Suppressor macrophage treated with lipopolysaccharide for 1 hour (primary cell): ENCODE data around the gene TLN1.

Source experiments
- DNase-seq, 3 donors: peaks; one replicate each; pipeline ENCODE4 v3.0.0-alpha.2; 2020 to 2022

TLN1 gene

DNA sequence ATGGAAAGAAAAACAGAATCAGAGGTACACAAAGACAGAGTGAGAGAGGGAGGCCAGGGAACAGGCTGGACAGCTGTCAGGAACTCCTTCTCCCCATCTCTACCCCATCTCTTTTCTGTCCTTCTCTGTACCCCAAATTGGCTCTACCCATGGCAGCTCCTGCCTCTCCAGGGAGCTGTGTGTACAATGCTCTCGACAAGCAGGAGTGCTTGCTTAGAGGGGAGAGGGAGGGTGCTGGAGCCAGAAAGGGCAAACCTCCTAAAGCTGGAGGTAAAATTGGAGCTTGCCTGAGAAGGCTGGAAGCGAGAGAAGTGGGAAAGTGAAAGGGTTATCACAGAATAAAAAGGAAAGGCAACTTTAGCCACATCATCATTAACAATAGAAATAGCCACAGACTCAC lies 48.7 kb downstream of the TLN1 start:
- DNase-seq, result no peak

DNA sequence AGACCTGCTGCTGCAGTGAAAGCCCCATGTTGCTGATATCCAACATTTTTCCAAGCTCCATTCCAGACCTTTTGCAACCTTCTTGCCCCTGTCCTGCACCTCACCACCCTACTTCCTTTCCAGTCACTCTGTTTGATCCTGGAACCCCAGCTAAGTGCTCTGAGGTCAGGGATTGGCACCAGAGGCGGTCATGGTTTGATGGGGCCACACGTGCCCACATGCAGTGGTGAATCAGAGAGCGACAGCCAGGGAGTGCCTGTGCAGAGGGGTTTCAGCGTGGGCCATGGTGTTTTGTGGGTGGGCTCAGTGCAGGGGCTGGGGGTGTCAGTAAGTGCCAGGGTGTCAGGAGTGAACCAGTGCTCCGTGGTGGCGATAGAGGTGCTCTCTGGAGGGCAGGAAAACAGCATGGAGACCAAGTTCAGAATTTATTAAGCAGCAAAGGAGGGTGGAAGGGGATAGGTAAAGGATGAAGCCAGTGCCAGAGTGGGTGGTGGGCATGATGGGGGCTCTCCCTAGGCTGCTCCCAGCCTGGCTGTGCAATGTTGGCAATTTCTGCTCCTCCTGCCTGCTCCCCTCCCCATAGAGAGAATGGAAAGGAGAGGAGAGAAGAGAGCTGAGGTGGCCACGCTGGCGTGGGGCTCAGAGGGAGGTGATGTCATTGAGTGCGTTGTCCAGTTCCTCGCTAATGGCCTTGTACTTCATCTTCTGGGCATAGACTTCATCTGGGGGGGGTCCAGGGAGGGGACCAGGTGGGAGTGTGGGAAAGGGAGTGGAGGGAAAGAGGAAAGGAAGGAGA lies 49.3 kb downstream of the TLN1 start:
- DNase-seq, result no peak

DNA sequence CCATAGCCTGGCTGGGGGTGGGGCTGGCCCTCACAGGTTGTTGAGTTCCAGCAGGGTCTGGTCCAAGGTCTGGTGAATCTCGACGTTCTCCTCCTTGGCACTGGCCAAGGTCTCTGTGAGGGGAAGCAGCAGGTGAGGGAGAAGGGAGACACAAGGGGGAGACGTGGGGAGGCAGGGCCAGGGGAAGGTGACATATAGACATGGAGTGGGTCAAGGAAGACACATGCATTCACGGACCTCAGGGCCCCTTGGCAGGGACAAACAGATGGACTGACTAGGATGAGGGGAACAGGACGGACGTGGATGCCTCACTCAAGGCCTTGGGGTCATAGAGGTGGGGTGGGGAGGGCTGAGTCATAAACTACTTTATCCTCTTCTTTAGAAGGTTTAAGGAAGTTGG lies 49.9 kb downstream of the TLN1 start:
- DNase-seq, result no peak

DNA sequence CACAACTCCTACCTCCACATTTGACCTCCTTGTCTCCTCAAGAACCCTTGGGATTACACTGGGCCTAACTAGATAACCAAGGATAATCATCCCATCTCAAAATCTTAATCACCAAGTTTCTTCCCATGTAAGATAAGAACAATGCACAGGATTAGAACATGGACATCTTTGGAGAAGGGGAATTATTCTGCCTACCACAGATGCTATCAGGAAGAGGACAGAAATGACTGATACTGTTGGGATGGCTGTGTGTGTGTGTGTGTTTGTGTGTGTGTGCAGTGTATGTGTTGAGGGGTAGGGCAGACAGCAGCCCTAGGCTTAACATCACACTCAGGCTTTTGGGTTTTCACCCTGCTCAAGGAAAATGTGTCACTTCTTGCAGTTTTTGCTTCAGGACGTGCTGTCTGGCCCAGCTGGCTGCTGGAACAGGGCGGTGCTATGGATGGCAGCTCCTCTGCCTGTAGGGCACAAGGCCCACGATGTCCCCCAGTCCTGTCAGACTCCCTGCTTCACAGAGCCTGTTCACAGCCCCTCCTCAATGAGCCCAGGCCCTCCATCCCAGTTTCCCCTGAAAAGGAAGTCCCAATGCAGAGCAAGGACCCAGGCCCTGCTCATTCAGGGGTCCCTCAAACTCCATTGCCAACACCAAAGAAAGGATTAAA lies 50.5 kb downstream of the TLN1 start:
- no peak for DNase-seq

DNA sequence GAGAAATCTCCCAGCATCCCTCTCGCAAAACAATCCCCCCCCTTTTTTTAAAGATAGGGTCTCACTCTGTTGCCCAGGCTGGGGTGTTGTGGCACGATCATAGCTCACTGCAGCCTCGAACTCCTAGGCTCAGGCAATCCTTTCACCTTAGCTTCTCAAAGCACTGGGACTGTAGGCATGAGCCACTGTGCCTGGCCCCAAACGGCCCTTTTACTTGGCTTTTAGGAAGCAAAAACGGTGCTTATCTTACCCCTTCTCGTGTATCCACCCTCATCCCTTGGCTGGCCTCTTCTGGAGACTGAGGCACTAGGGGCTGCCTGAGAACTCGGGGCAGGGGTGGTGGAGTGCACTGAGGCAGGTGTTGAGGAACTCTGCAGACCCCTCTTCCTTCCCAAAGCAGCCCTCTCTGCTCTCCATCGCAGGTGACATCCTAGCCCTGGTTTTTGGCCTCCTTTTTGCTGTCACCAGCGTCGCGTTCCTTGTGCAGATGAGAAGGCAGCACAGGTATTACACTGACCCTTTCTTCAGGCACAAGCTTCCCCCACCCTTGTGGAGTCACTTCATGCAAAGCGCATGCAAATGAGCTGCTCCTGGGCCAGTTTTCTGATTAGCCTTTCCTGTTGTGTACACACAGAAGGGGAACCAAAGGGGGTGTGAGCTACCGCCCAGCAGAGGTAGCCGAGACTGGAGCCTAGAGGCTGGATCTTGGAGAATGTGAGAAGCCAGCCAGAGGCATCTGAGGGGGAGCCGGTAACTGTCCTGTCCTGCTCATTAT lies 51.5 kb downstream of the TLN1 start:
- DNase-seq, result peak in 1 of 3 donors; percentile 31

DNA sequence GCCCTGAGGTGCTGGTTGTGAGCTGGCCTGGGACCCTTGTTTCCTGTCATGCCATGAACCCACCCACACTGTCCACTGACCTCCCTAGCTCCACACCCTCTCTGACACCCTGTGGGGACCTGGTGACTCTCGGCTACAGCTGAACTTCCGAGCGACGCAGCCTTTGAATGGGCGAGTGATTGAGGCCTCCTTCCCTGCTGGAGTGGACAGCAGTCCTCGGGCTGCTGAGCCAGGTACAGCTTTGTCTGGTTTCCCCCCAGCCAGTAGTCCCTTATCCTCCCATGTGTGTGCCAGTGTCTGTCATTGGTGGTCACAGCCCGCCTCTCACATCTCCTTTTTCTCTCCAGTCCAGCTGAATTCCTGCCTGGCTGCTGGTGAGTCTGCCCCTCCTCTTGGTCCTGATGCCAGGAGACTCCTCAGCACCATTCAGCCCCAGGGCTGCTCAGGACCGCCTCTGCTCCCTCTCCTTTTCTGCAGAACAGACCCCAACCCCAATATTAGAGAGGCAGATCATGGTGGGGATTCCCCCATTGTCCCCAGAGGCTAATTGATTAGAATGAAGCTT lies 52.1 kb downstream of the TLN1 start:
- DNase-seq, result no peak

DNA sequence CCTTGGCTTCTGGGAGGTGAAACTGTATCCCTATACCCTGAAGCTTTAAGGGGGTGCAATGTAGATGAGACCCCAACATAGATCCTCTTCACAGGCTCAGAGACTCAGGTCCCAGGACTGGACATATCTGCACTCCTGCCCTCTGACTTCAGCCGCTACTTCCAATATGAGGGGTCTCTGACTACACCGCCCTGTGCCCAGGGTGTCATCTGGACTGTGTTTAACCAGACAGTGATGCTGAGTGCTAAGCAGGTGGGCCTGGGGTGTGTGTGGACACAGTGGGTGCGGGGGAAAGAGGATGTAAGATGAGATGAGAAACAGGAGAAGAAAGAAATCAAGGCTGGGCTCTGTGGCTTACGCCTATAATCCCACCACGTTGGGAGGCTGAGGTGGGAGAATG lies 52.9 kb downstream of the TLN1 start:
- no peak for DNase-seq

DNA sequence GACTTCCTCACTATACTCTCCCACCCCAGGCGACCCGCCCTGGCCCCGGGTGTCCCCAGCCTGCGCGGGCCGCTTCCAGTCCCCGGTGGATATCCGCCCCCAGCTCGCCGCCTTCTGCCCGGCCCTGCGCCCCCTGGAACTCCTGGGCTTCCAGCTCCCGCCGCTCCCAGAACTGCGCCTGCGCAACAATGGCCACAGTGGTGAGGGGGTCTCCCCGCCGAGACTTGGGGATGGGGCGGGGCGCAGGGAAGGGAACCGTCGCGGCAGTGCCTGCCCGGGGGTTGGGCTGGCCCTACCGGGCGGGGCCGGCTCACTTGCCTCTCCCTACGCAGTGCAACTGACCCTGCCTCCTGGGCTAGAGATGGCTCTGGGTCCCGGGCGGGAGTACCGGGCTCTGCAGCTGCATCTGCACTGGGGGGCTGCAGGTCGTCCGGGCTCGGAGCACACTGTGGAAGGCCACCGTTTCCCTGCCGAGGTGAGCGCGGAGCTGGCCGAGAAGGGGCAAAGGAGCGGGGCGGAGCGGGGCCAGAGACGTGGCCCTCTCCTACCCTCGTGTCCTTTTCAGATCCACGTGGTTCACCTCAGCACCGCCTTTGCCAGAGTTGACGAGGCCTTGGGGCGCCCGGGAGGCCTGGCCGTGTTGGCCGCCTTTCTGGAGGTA lies 56.1 kb downstream of the TLN1 start:
- peak; percentile 22 to 54 (median 27) for DNase-seq

DNA sequence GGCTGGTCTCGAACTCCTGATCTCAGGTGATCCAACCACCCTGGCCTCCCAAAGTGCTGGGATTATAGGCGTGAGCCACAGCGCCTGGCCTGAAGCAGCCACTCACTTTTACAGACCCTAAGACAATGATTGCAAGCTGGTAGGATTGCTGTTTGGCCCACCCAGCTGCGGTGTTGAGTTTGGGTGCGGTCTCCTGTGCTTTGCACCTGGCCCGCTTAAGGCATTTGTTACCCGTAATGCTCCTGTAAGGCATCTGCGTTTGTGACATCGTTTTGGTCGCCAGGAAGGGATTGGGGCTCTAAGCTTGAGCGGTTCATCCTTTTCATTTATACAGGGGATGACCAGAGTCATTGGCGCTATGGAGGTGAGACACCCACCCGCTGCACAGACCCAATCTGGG lies 56.8 kb downstream of the TLN1 start:
- no peak for DNase-seq

DNA sequence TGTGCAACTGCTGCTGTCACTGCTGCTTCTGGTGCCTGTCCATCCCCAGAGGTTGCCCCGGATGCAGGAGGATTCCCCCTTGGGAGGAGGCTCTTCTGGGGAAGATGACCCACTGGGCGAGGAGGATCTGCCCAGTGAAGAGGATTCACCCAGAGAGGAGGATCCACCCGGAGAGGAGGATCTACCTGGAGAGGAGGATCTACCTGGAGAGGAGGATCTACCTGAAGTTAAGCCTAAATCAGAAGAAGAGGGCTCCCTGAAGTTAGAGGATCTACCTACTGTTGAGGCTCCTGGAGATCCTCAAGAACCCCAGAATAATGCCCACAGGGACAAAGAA lies 58.0 kb downstream of the TLN1 start:
- DNase-seq, result no peak

DNA sequence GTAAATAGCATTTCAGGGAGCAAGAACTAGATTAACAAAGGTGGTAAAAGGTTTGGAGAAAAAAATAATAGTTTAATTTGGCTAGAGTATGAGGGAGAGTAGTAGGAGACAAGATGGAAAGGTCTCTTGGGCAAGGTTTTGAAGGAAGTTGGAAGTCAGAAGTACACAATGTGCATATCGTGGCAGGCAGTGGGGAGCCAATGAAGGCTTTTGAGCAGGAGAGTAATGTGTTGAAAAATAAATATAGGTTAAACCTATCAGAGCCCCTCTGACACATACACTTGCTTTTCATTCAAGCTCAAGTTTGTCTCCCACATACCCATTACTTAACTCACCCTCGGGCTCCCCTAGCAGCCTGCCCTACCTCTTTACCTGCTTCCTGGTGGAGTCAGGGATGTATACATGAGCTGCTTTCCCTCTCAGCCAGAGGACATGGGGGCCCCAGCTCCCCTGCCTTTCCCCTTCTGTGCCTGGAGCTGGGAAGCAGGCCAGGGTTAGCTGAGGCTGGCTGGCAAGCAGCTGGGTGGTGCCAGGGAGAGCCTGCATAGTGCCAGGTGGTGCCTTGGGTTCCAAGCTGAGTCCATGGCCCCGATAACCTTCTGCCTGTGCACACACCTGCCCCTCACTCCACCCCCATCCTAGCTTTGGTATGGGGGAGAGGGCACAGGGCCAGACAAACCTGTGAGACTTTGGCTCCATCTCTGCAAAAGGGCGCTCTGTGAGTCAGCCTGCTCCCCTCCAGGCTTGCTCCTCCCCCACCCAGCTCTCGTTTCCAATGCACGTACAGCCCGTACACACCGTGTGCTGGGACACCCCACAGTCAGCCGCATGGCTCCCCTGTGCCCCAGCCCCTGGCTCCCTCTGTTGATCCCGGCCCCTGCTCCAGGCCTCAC lies 58.6 kb downstream of the TLN1 start, which contains the start of gene CA9:
Gene CA9 (plus strand): TSS at position 797 of the 893 bp plus-strand sequence. CDS start 32 bp downstream, at position 829.
- DNase-seq, result no peak

DNA sequence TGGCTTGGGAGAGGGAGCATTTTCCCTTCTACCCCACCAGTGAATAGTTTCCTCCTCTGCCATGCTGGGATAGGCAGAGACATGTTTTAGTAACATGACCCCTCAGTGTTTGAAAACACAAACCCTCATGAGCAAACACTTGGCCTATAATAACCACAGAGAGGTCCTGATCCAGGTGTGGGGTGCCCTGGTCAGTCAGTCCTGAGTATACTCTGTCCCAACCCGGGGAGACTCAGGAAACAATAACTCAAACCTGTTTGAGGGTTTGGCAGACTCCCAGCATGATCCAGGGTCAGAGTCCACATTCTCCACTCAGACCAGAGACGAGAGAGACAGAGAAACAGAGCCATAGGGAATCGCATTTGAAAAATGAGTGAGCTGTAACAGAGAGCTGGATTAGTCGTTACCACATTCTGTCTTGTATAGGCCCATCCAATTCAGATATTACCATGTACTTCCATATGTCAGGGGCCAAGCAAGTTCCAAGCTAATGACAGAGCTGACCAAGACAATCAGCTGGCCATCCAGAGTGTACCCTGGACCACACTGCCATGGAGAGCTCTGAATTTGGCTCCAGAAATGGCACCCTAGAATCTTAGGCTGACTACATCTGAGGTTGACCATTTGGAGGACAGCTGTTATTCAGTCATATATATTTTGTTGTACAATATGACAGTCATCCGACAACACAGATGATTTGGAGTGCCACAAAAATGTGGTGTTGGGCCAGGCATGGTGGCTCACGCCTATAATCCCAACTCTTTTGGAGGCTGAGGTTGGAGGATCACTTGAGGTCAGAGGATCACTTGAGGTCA lies 62.5 kb downstream of the TLN1 start:
- DNase-seq, result no peak

DNA sequence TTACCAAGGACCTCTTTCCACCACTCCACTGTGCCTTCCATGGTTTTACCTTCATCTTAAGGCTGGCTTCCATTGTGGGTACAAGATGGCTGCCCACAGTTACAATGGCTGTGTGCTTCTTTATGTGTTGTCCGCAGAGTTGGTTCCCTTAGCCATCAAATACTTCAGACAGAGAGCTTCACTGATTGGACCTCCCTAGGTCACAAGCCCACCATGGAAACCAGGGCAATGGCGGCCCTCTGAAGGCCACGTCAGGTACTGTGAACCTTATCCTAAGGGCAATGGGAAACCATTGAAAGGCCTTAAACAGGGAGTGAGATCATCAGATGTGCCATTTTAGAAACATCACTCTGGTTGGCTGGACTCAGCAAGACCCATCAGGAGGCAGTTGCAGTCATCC lies 64.1 kb downstream of the TLN1 start:
- DNase-seq, result no peak

DNA sequence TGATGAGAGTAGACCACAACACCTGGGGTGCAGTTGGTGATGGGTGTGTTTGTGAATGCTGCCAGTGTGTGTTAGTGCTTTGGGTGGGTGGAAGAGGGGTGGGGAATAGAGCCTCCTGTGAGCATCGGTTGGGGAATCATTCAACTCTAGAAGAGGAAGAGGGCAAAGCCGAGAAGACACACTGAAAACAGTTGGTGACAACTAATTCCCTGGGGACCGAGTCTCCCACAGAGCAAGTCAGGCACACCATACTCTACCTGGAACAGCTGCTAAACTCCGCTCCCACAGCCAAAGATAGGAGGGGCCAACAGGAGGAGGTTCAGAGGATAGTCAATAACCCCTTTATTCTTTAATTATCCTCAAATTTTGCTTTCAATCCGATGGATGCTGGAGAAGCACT lies 65.4 kb downstream of the TLN1 start:
- DNase-seq, result no peak

DNA sequence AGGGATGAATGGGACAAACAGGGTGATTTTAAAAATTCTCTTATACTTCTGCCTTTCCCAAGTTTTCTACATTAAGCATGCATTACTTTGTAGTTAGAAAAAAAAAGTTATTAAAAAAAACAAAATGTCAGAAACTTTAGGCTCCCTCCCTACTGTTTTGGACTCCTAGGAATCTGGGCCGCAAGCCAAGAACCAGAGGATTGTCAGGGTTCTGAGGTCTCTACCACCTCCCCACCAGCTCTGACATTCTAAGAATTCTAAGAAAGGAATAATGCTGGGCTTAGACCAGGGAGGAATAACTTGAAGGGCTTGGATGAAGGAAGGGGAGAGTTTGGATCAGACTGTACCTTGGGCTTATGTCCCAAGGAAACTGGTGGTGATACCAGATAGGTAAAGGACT lies 66.0 kb downstream of the TLN1 start:
- DNase-seq, result no peak

DNA sequence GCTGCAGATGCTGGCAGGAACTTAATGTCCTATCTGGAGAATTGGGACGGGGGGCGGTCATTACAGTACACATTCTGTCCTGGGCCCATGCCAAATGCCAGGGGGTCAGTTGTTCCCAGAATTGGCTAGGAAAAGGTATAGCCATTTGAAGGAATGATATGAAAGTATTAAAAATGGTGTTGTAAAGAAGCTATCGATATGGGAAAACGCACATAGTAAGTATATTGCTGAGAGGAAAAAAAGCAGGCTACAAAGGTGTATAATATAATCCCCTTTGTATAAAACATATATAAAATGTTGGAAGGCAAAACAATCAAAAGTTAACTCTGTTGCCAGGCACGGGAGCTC lies 66.5 kb downstream of the TLN1 start:
- DNase-seq, result no peak

DNA sequence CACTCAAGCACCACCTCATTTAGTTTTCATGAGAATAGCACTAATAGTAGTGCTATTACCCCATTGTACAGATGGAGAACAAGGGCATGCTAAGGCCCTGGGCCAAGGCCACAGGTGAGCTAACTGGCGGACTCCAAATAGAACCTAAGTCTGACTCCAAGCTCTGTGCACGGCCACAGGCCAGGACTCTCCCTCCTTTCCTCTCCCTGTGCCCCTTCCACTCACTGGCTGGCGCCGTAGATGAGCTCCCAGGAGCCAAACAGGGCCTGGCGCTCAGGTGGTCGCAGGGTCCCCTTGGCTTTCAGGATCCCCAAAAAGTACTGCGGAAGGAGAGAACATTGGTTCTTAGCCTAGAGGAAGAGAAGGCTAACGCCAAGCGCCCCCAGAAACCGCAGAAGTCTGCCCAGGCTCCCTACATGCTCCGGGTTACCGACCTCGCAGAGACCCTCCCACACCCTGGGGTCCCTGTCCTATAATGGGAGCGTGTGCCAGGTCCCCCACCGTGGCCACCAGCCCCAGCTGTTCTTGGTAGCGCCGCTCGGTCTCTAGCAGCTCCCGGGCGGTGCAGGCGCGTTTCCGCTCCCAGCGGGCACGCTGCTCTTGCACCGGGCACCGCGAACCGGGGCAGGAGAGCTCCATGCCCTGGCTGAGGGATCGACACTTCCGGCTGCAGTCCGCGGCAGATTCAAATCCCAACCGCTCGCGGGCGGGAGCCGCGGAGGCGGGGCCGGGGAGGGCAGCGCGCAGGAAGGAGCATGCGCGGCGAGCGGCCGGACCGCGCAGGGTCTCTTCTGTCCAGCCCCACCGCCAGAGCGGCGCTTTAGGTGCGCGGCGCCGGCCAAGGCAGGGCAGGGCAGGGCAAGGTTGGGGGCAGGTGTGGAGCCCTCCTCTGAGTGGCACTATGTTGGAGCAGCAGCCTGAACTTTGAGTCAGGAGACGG lies 67.2 kb downstream of the TLN1 start, which contains the start of gene ARHGEF39:
Gene ARHGEF39 (minus strand): TSS at position 665 of the 940 bp plus-strand sequence. CDS start 26 bp downstream, at position 639.
- peak; percentile 84 to 92 (median 87) for DNase-seq

DNA sequence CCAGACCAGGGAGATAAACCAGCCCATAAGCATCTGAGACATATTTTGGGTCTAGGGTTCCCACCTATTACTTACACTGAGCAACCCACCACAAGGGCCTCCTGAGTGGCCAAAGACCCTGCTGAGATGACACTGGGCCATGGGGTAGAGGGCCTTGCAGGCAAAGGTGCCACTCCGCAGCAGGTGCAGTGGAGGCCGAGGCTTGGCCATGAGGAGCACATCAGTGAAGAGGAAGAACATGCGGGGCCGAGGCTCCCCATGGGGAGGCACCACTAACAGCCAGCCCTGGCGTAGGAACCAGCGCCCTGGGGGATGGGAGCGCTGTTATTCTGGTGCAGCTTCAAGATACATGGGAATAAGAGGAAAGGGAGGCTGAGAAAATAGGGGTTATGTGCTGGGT lies 69.6 kb downstream of the TLN1 start:
- DNase-seq, result no peak

DNA sequence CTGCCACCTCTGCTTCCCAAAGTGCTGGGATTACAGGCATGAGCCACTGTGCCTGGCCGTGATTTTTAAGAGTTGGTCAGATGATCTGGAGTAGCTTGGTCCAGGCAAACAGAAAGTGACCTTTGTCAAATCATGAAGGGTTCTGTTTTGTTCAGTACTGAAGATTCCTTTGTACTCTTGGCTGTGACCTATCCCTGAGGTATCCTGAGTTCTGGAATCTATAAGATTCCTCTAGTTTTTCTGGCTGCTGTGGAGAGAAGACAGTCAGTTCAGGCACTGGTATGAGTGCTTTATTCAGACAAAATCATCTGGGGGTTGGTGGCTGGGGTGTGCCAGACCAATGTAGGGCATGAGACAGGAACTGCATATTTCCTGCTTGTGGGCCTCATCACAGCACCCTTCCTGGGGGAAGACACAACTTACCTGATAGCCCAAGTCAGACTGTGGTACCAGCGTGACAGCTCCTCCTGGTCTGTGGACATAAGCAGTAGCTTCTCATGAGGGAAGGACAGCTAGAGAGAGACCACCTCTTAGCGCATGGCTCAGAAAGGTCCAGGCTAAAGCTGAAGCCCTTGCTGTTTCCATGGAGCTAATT lies 70.1 kb downstream of the TLN1 start:
- DNase-seq, result no peak
